HL-60/S4 treated with retinoic acid at 250 ng/mL for 4 days and 3 days (cell line): ENCODE data around the gene GPR17.

Experiments
- in situ Hi-C: fragments of 300-500 bp; cut with MboI; formaldehyde crosslinking; loops from 2 replicates; pipeline ENCODE4 v1.7.0; 2022; ENCODE audit warnings: low sequenced_read_pairs

Gene GPR17

GRCh38 chr2:127681976-127682857, 36.3 kb downstream of the GPR17 start:
- in situ Hi-C loops: no loop called here

GRCh38 chr2:127683056-127683455, 37.1 kb downstream of the GPR17 start:
- in situ Hi-C loops: no loop called here

GRCh38 chr2:127683757-127684156, 37.8 kb downstream of the GPR17 start:
- in situ Hi-C loops: no loop called here

GRCh38 chr2:127685410-127686080, 39.6 kb downstream of the GPR17 start:
- in situ Hi-C loops: no loop called here

DNA sequence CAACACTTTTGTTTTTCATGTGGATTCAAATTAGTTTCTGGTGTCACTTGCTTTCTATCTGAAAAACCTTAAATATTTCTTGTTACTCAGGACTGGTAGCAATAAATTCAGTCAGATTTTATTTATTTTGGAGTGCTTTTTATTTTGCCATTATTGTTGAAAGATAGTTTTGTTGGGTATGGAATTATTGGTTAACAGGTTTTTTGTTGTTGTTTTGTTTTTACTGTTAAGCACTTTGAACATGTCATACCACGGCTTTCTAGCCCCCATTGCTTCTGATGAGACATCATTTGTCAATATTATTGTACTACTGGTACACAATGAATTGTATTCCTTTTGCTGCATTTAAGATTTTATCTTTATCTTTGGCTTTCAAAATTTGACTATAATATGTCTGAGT, 42.5 kb downstream of the GPR17 start:
- in situ Hi-C loops: no loop called here

GRCh38 chr2:127690696-127691095, 44.7 kb downstream of the GPR17 start:
- in situ Hi-C loops: no loop called here

GRCh38 chr2:127694986-127695385, 49.0 kb downstream of the GPR17 start:
- in situ Hi-C loops: no loop called here

DNA sequence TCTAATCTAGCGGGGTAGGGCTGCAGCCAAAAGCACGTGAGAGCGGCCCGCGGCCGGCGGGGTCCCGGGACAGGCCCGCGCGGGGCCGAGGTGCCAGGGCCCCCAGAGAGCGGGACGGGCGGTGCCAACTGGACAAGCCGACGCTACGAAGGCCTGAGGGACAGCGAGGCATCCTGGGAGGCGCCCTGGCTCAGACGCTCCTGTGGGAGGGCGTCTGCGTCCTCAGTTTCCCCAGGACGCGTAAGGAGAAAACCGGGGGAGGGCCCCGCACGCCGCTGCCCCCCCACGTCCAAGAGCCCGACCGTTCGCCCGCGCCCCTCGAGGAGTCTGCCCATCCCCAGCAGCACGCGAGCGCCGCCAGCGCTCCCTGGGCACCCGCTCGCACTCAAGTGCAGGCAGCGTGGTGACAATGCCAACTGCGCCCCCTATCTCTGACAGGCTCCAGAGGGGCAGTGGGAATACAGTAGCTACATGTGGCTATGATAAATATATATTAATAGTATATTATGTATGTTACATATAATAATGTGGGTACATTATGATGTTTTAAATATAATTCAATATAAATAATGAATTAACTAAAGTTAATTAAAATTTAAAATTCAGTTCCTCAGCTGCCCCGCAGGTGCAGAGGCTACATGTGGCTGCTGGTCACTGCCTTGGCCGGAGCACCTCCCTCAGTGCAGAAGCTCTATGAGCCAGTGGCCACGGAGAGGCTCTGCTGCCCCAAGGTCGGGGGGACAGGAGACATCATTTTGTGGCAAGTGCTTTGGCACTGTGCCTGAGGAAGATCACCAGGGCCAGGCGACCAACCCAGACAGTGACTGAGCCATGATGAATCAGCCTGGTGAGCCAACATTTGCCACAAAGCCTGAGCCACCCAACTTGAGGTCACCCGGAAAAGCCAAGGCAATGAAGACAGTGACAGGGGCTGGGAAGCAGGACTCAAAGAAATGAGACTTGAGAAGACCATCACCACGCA, 49.8 kb downstream of the GPR17 start:
- in situ Hi-C loops: no loop called here

- in situ Hi-C loops: no loop called here
Observed at GRCh38 chr2:127697482-127698180, 51.7 kb downstream of the GPR17 start.

GRCh38 chr2:127698553-127699355, 52.8 kb downstream of the GPR17 start:
- in situ Hi-C loops: no loop called here

GRCh38 chr2:127700527-127701192, 54.7 kb downstream of the GPR17 start:
- in situ Hi-C loops: no loop called here

- in situ Hi-C loops: no loop called here
Observed at GRCh38 chr2:127701193-127701650, 55.3 kb downstream of the GPR17 start, which contains the start of gene SFT2D3. Gene SFT2D3 (plus strand): TSS chr2:127701497. CDS start chr2:127701529, 32 bp downstream.

GRCh38 chr2:127701651-127702394, 55.9 kb downstream of the GPR17 start:
- in situ Hi-C loops: no loop called here
